ENCODE results near the gene OR10A3.
A peak's percentile ranks its signal among the peaks of the same experiment; 100 is the strongest.

Gene OR10A3

GRCh38 chr11:7936615-7937014, 4.9 kb downstream of the OR10A3 start:
- Histone ChIP-seq H3K27me3 (replicated peaks; ENCODE audit: control insufficient read depth, insufficient read depth, low read length) (peaks cover 6% of the 10 kb centered on the region), H3K9me3 (ENCODE audit: control insufficient read depth, low read length) (no peaks in the 10 kb centered on the region), H3K4me1 (ENCODE audit: control insufficient read depth, insufficient read depth, low read length) (no peaks in the 10 kb centered on the region), H3K4me3 (ENCODE audit: low read length) (no peak overlapping the region), H3K9ac (ENCODE audit: low read length) (no peak overlapping the region), H3K36me3 (ENCODE audit: control insufficient read depth, insufficient read depth, low read length, severe bottlenecking) (no peaks in the 10 kb centered on the region)
- DNase-seq (ENCODE audit: low read depth), result no peak

- Histone ChIP-seq H3K4me3 (ENCODE audit: low read length) (no peak within 1 kb of the TSS), H3K27me3 (replicated peaks; ENCODE audit: control insufficient read depth, insufficient read depth, low read length) (peaks cover 2% of the 10 kb centered on the region), H3K9ac (ENCODE audit: low read length) (no peak within 1 kb of the TSS), H3K4me1 (ENCODE audit: control insufficient read depth, insufficient read depth, low read length) (no peaks in the 10 kb centered on the region), H3K36me3 (ENCODE audit: control insufficient read depth, insufficient read depth, low read length, severe bottlenecking) (no peaks in the 10 kb centered on the region), H3K9me3 (ENCODE audit: control insufficient read depth, low read length) (no peaks in the 10 kb centered on the region)
- DNase-seq (ENCODE audit: low read depth), result no peak
Observed at GRCh38 chr11:7931168-7931567, 10.3 kb downstream of the OR10A3 start, which contains the start of gene OR10A6. TSS of gene OR10A6 (minus strand) at chr11:7931268. CDS start at chr11:7928662, 2,606 bp downstream.

- H3K4me3 ChIP-seq (ENCODE audit: low read length), result no peak overlapping the region
- no peaks in the 10 kb centered on the region for H3K36me3 ChIP-seq (ENCODE audit: control insufficient read depth, insufficient read depth, low read length, severe bottlenecking)
- H3K4me1 ChIP-seq (ENCODE audit: control insufficient read depth, insufficient read depth, low read length), result no peaks in the 10 kb centered on the region
- DNase-seq (ENCODE audit: low read depth), result no peak
- H3K27me3 ChIP-seq (replicated peaks; ENCODE audit: control insufficient read depth, insufficient read depth, low read length), result peaks cover 2% of the 10 kb centered on the region
- H3K9me3 ChIP-seq (ENCODE audit: control insufficient read depth, low read length), result no peaks in the 10 kb centered on the region
- no peak overlapping the region for H3K9ac ChIP-seq (ENCODE audit: low read length)
Observed at GRCh38 chr11:7927635-7928034, 13.9 kb downstream of the OR10A3 start.

GRCh38 chr11:7924536-7924935, 17.0 kb downstream of the OR10A3 start:
- Histone ChIP-seq H3K27me3 (replicated peaks; ENCODE audit: control insufficient read depth, insufficient read depth, low read length) (no peaks in the 10 kb centered on the region), H3K4me3 (ENCODE audit: low read length) (no peak overlapping the region), H3K9ac (ENCODE audit: low read length) (no peak overlapping the region), H3K9me3 (ENCODE audit: control insufficient read depth, low read length) (no peaks in the 10 kb centered on the region), H3K36me3 (ENCODE audit: control insufficient read depth, insufficient read depth, low read length, severe bottlenecking) (no peaks in the 10 kb centered on the region), H3K4me1 (ENCODE audit: control insufficient read depth, insufficient read depth, low read length) (no peaks in the 10 kb centered on the region)
- DNase-seq (ENCODE audit: low read depth), result no peak

DNA sequence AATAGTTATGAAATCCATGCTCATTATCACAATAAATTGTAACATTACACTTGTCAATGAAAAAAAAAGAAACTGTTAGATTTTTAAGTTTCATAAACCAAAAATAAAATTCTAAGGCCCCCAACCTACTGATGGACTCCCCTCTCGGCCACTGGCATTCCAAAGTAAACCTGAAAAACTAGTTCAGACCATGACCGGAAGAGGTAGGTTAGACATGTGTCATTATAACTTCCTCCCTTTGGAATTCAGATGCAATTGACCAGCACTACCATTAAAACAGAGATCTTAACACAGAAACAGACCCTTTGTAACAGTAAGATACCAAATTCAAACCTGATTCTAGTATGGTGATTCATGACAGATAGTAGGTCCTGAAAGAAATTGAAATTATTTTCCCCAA, 23.4 kb downstream of the OR10A3 start:
- DNase-seq (ENCODE audit: low read depth), result no peak

DNA sequence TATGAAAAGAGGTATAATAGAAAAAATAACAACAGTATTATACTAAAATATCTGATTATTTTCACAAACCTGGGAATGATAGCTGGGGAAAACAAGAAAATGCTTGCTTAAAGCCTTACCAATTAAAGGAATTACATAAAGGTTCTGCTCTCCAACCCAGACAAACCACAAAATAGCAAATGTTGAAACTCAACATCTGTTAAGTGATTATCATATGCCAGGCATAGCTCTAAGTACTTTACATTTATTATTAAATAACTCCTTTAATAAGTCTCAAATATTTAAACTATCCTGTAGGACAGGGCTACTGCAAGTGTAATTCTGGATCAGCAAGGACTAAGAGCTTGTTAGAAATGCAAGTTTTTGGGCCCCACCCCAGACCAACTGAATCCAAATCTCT, 30.5 kb downstream of the OR10A3 start:
- Histone ChIP-seq H3K9me3 (ENCODE audit: control insufficient read depth, low read length) (no peaks in the 10 kb centered on the region), H3K36me3 (ENCODE audit: control insufficient read depth, insufficient read depth, low read length, severe bottlenecking) (no peaks in the 10 kb centered on the region), H3K27me3 (replicated peaks; ENCODE audit: control insufficient read depth, insufficient read depth, low read length) (no peaks in the 10 kb centered on the region), H3K4me3 (ENCODE audit: low read length) (no peak overlapping the region), H3K4me1 (ENCODE audit: control insufficient read depth, insufficient read depth, low read length) (no peaks in the 10 kb centered on the region), H3K9ac (ENCODE audit: low read length) (no peak overlapping the region)
- no peak for DNase-seq (ENCODE audit: low read depth)

More for the DNA sequence above, 23.4 kb downstream of the OR10A3 start:
- no peak overlapping the region for H3K9ac ChIP-seq (ENCODE audit: low read length)
- H3K9me3 ChIP-seq (ENCODE audit: control insufficient read depth, low read length), result no peaks in the 10 kb centered on the region
- H3K4me3 ChIP-seq (ENCODE audit: low read length), result no peak overlapping the region
- H3K27me3 ChIP-seq (replicated peaks; ENCODE audit: control insufficient read depth, insufficient read depth, low read length), result no peaks in the 10 kb centered on the region
- no peaks in the 10 kb centered on the region for H3K4me1 ChIP-seq (ENCODE audit: control insufficient read depth, insufficient read depth, low read length)
- no peaks in the 10 kb centered on the region for H3K36me3 ChIP-seq (ENCODE audit: control insufficient read depth, insufficient read depth, low read length, severe bottlenecking)

GRCh38 chr11:7910286-7910788, 31.2 kb downstream of the OR10A3 start:
- no peak overlapping the region for H3K9ac ChIP-seq (ENCODE audit: low read length)
- no peaks in the 10 kb centered on the region for H3K27me3 ChIP-seq (replicated peaks; ENCODE audit: control insufficient read depth, insufficient read depth, low read length)
- H3K36me3 ChIP-seq (ENCODE audit: control insufficient read depth, insufficient read depth, low read length, severe bottlenecking), result no peaks in the 10 kb centered on the region
- DNase-seq (ENCODE audit: low read depth), result no peak
- H3K4me1 ChIP-seq (ENCODE audit: control insufficient read depth, insufficient read depth, low read length), result peaks cover 3% of the 10 kb centered on the region
- no peak overlapping the region for H3K4me3 ChIP-seq (ENCODE audit: low read length)
- no peaks in the 10 kb centered on the region for H3K9me3 ChIP-seq (ENCODE audit: control insufficient read depth, low read length)

DNA sequence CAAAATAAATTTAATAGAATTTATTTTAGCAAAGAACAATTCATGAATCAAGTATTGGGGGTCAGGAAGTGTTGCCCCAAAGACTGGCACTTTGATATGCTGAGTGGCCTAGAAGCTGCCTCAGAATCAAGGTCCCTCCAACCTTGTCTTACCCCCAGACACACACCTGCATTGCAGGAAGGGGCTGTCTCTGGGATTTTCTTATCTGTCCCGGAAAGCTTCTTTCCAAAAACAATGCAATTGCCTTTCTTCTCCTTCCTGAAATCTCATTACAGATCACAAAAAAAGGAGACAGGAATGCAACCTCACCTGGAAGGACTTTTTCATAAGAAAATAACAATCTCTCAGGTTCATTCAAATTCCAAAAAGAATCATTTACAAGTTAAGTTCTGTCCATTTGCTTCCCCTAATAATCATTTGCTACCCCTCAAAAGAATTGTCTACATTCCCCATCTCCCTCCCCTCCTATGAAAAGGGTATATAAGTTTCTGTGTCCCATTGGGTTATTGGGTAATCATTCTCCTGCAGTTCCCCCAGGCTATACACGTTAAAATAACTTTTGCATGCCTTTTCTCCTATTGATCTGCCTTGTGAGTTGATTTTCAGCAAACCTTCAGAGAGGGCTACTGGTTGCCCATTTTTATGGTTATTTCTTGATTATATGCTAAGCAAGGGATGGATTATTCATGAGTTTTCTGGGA, 31.8 kb downstream of the OR10A3 start:
- no peak overlapping the region for H3K9ac ChIP-seq (ENCODE audit: low read length)
- no peaks in the 10 kb centered on the region for H3K36me3 ChIP-seq (ENCODE audit: control insufficient read depth, insufficient read depth, low read length, severe bottlenecking)
- no peaks in the 10 kb centered on the region for H3K9me3 ChIP-seq (ENCODE audit: control insufficient read depth, low read length)
- H3K4me3 ChIP-seq (ENCODE audit: low read length), result no peak overlapping the region
- DNase-seq (ENCODE audit: low read depth), result no peak
- peaks cover 7% of the 10 kb centered on the region for H3K4me1 ChIP-seq (ENCODE audit: control insufficient read depth, insufficient read depth, low read length)
- H3K27me3 ChIP-seq (replicated peaks; ENCODE audit: control insufficient read depth, insufficient read depth, low read length), result no peaks in the 10 kb centered on the region

DNA sequence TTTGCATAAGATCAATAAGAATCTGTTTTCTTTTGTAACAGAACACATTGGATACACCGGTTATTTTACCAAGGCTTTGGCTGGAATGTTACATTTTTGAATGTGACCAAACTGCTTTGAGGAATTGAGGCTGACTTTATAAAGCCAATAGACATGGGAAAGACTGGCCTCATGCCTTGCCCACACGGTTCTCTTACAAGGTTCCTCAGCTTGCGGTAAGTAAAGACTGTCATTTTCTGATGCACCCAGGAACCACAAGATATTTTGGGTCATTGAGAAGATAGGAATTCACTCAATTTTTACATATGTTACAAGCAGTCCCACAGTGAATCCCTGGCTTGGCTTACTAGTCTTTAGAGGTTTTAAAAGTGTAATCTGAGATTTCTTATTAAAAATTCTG, 34.4 kb downstream of the OR10A3 start:
- Histone ChIP-seq H3K27me3 (replicated peaks; ENCODE audit: control insufficient read depth, insufficient read depth, low read length) (peaks cover 3% of the 10 kb centered on the region), H3K9me3 (ENCODE audit: control insufficient read depth, low read length) (no peaks in the 10 kb centered on the region), H3K4me1 (ENCODE audit: control insufficient read depth, insufficient read depth, low read length) (peaks cover 21% of the 10 kb centered on the region), H3K4me3 (ENCODE audit: low read length) (no peak overlapping the region), H3K36me3 (ENCODE audit: control insufficient read depth, insufficient read depth, low read length, severe bottlenecking) (no peaks in the 10 kb centered on the region), H3K9ac (ENCODE audit: low read length) (no peak overlapping the region)
- DNase-seq (ENCODE audit: low read depth), result no peak

DNA sequence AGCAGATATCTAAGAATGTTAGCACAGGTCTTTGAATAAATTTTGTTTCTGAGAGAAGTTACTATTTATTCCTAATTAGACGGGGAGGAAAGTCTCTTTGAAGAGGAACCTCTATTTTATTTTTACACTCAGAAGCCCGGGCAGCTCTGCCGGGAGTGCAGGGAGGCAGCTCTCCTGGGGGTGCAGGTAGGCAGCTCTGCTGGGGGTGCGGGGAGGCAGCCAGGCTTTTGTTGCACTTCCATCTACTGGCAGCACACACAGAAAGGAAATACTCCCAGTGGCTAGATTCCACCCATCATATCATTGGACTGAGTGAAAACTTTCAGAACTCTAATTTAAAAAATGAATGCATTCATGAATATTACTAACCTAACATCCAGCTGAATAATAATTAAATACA, 35.0 kb downstream of the OR10A3 start:
- DNase-seq (ENCODE audit: low read depth), result no peak
- Histone ChIP-seq H3K9me3 (ENCODE audit: control insufficient read depth, low read length) (no peaks in the 10 kb centered on the region), H3K4me3 (ENCODE audit: low read length) (no peak overlapping the region), H3K36me3 (ENCODE audit: control insufficient read depth, insufficient read depth, low read length, severe bottlenecking) (no peaks in the 10 kb centered on the region), H3K4me1 (ENCODE audit: control insufficient read depth, insufficient read depth, low read length) (peaks cover 21% of the 10 kb centered on the region), H3K9ac (ENCODE audit: low read length) (no peak overlapping the region), H3K27me3 (replicated peaks; ENCODE audit: control insufficient read depth, insufficient read depth, low read length) (peaks cover 3% of the 10 kb centered on the region)

DNA sequence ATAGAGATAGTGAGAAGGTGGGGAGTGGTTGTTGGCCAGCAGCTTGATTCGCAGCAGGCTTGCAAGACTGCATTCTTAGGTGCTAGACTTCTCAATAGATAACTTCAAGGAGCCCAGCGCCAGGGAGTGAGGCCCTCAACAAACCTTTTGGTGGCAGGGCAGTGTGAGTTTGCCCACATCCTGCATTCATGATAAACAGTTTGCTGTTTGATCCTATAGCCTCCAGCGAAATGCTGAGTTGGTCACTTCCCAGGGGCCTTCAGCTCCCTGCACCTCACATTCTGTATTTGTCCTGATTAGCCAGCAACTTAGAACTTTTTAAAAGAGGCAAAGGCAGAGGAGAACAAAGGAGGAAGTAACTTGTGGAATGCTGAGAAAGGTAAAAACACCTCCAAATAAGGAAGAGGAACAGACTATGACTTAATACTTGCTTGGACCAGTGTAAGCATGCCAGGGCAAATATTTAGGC, 35.5 kb downstream of the OR10A3 start:
- Histone ChIP-seq H3K9me3 (ENCODE audit: control insufficient read depth, low read length) (no peaks in the 10 kb centered on the region), H3K4me1 (ENCODE audit: control insufficient read depth, insufficient read depth, low read length) (peaks cover 21% of the 10 kb centered on the region), H3K27me3 (replicated peaks; ENCODE audit: control insufficient read depth, insufficient read depth, low read length) (peaks cover 3% of the 10 kb centered on the region), H3K9ac (ENCODE audit: low read length) (no peak overlapping the region), H3K4me3 (ENCODE audit: low read length) (no peak overlapping the region), H3K36me3 (ENCODE audit: control insufficient read depth, insufficient read depth, low read length, severe bottlenecking) (no peaks in the 10 kb centered on the region)
- no peak for DNase-seq (ENCODE audit: low read depth)

DNA sequence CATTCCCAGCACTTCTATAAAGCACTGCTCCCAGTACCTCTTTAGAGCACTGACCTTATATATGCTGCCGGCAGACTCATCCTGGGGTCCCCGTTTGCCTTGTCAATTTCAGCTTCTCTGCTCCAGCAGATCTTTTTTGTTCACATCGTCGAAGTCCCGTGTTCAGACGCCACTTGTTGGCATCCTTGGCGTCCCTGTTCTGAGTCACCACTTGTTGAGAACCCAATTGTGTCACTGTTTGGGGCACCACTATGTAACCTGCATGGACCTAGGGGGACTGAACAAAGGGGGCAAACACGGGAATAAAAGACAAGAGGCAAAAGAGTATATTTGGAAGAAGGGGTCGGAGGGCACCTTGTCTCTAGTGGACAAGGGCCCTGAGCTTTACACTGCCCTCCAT, 36.0 kb downstream of the OR10A3 start:
- peaks cover 21% of the 10 kb centered on the region for H3K4me1 ChIP-seq (ENCODE audit: control insufficient read depth, insufficient read depth, low read length)
- H3K4me3 ChIP-seq (ENCODE audit: low read length), result no peak overlapping the region
- no peaks in the 10 kb centered on the region for H3K36me3 ChIP-seq (ENCODE audit: control insufficient read depth, insufficient read depth, low read length, severe bottlenecking)
- H3K9me3 ChIP-seq (ENCODE audit: control insufficient read depth, low read length), result no peaks in the 10 kb centered on the region
- H3K9ac ChIP-seq (ENCODE audit: low read length), result peak overlapping the region; percentile 50
- no peak for DNase-seq (ENCODE audit: low read depth)
- H3K27me3 ChIP-seq (replicated peaks; ENCODE audit: control insufficient read depth, insufficient read depth, low read length), result peaks cover 3% of the 10 kb centered on the region
